ENCODE measurements around the gene CELSR1.

Gene CELSR1

GRCh38 chr22:46439576-46440465 lies 97.6 kb downstream of the CELSR1 start:
- DNase-seq, result no peak

- DNase-seq, result no peak
These were observed 98.3 kb downstream of the CELSR1 start for GRCh38 chr22:46439111-46439510.

- no peak for DNase-seq
These were observed 99.6 kb downstream of the CELSR1 start for GRCh38 chr22:46437671-46438440.

- DNase-seq, result no peak
These were observed 100.7 kb downstream of the CELSR1 start for GRCh38 chr22:46436595-46437175.

- DNase-seq, result no peak
These were observed 104.1 kb downstream of the CELSR1 start for GRCh38 chr22:46433318-46433717.

GRCh38 chr22:46432164-46433068 lies 105.0 kb downstream of the CELSR1 start:
- no peak for DNase-seq

- no peak for DNase-seq
These were observed 106.2 kb downstream of the CELSR1 start for GRCh38 chr22:46430961-46431838.

- DNase-seq, result no peak
These were observed 108.0 kb downstream of the CELSR1 start for GRCh38 chr22:46429325-46429853.

- DNase-seq, result no peak
These were observed 108.7 kb downstream of the CELSR1 start for GRCh38 chr22:46428602-46429324.

GRCh38 chr22:46428171-46428570 lies 109.2 kb downstream of the CELSR1 start:
- DNase-seq, result no peak

GRCh38 chr22:46425016-46425415 lies 112.4 kb downstream of the CELSR1 start:
- DNase-seq, result no peak

- DNase-seq, result no peak
These were observed 112.9 kb downstream of the CELSR1 start for GRCh38 chr22:46424496-46424895.

- DNase-seq, result no peak
These were observed 114.5 kb downstream of the CELSR1 start for GRCh38 chr22:46422896-46423295.

GRCh38 chr22:46421267-46421666 lies 116.2 kb downstream of the CELSR1 start:
- no peak for DNase-seq

- DNase-seq, result no peak
These were observed 117.5 kb downstream of the CELSR1 start for GRCh38 chr22:46419754-46420571.

GRCh38 chr22:46418827-46419226 lies 118.6 kb downstream of the CELSR1 start:
- DNase-seq, result no peak

- no peak for DNase-seq
These were observed 119.7 kb downstream of the CELSR1 start for GRCh38 chr22:46417769-46418168.

GRCh38 chr22:46416891-46417580 lies 120.4 kb downstream of the CELSR1 start:
- no peak for DNase-seq

GRCh38 chr22:46416520-46416871 lies 120.9 kb downstream of the CELSR1 start:
- DNase-seq, result no peak
